ENCODE measurements around the gene DERL2.

- TF ChIP-seq EZH2 (IDR thresholded peaks at IDR 0.05; ENCODE audit: borderline replicate concordance, insufficient read depth, low read depth, low read length, poor library complexity, severe bottlenecking) = no peak
- no peak for TF ChIP-seq CTCF (IDR thresholded peaks at IDR 0.05)
Measured at GRCh38 chr17:5481451-5481850, 4.5 kb downstream of the DERL2 start.

Data from B cell (primary cell).